Measurements from ENCODE around the gene SLC12A8. TPM values are rescaled to one million over a fixed set of nuclear protein-coding genes. Genes with fewer than 3 reads are reported as not detected.

Gene SLC12A8
- total and polyA plus RNA-seq, 4 donors = 4.2 to 5.2 (median 4.9) TPM

- 94% methylated on average over 3 of the region's 6 CpGs for WGBS (ENCODE audit: insufficient coverage)
- Histone ChIP-seq H3K9me3 (ENCODE audit: control insufficient read depth, insufficient read depth, low read length) (no peaks in the 10 kb centered on the region), H3K36me3 (ENCODE audit: control insufficient read depth, insufficient read depth, low read length) (no peaks in the 10 kb centered on the region), H3K27me3 (ENCODE audit: control insufficient read depth, insufficient read depth, low read length) (no peaks in the 10 kb centered on the region), H3K27ac (ENCODE audit: low read depth, low read length) (no peak overlapping the region), H3K4me3 (ENCODE audit: low read depth, low read length) (no peak overlapping the region), H3K4me1 (ENCODE audit: control insufficient read depth, insufficient read depth, low read length) (no peaks in the 10 kb centered on the region)
- DNase-seq (ENCODE audit: low read depth in 4 of 6, low spot score in 6 of 6) = no peak
Measured at GRCh38 chr3:125078951-125079674, 133.4 kb downstream of the SLC12A8 start.

GRCh38 chr3:125077864-125078263 lies 134.7 kb downstream of the SLC12A8 start:
- DNase-seq (ENCODE audit: low read depth in 4 of 6, low spot score in 6 of 6) = no peak
- no peaks in the 10 kb centered on the region for H3K4me1 ChIP-seq (ENCODE audit: control insufficient read depth, insufficient read depth, low read length)
- H3K36me3 ChIP-seq (ENCODE audit: control insufficient read depth, insufficient read depth, low read length) = no peaks in the 10 kb centered on the region
- 88% methylated on average over 1 of the region's 3 CpGs for WGBS (ENCODE audit: insufficient coverage)
- H3K27me3 ChIP-seq (ENCODE audit: control insufficient read depth, insufficient read depth, low read length) = no peaks in the 10 kb centered on the region
- H3K4me3 ChIP-seq (ENCODE audit: low read depth, low read length) = no peak overlapping the region
- no peak overlapping the region for H3K27ac ChIP-seq (ENCODE audit: low read depth, low read length)
- H3K9me3 ChIP-seq (ENCODE audit: control insufficient read depth, insufficient read depth, low read length) = no peaks in the 10 kb centered on the region

- no peaks in the 10 kb centered on the region for H3K4me1 ChIP-seq (ENCODE audit: control insufficient read depth, insufficient read depth, low read length)
- H3K9me3 ChIP-seq (ENCODE audit: control insufficient read depth, insufficient read depth, low read length) = no peaks in the 10 kb centered on the region
- H3K36me3 ChIP-seq (ENCODE audit: control insufficient read depth, insufficient read depth, low read length) = no peaks in the 10 kb centered on the region
- no peak overlapping the region for H3K4me3 ChIP-seq (ENCODE audit: low read depth, low read length)
- no CpG with 5 or more reads among the region's 1 CpG for WGBS (ENCODE audit: insufficient coverage)
- no peak overlapping the region for H3K27ac ChIP-seq (ENCODE audit: low read depth, low read length)
- H3K27me3 ChIP-seq (ENCODE audit: control insufficient read depth, insufficient read depth, low read length) = no peaks in the 10 kb centered on the region
- DNase-seq (ENCODE audit: low read depth in 4 of 6, low spot score in 6 of 6) = no peak
Measured at GRCh38 chr3:125076464-125076863, 136.1 kb downstream of the SLC12A8 start.

GRCh38 chr3:125075738-125076137 lies 136.8 kb downstream of the SLC12A8 start:
- H3K4me1 ChIP-seq (ENCODE audit: control insufficient read depth, insufficient read depth, low read length) = no peaks in the 10 kb centered on the region
- 86% methylated on average over 1 of the region's 3 CpGs for WGBS (ENCODE audit: insufficient coverage)
- H3K36me3 ChIP-seq (ENCODE audit: control insufficient read depth, insufficient read depth, low read length) = no peaks in the 10 kb centered on the region
- no peaks in the 10 kb centered on the region for H3K27me3 ChIP-seq (ENCODE audit: control insufficient read depth, insufficient read depth, low read length)
- H3K27ac ChIP-seq (ENCODE audit: low read depth, low read length) = no peak overlapping the region
- no peak overlapping the region for H3K4me3 ChIP-seq (ENCODE audit: low read depth, low read length)
- DNase-seq (ENCODE audit: low read depth in 4 of 6, low spot score in 6 of 6) = no peak
- H3K9me3 ChIP-seq (ENCODE audit: control insufficient read depth, insufficient read depth, low read length) = no peaks in the 10 kb centered on the region

GRCh38 chr3:125073390-125073905 lies 139.1 kb downstream of the SLC12A8 start:
- no peaks in the 10 kb centered on the region for H3K36me3 ChIP-seq (ENCODE audit: control insufficient read depth, insufficient read depth, low read length)
- H3K4me1 ChIP-seq (ENCODE audit: control insufficient read depth, insufficient read depth, low read length) = no peaks in the 10 kb centered on the region
- H3K9me3 ChIP-seq (ENCODE audit: control insufficient read depth, insufficient read depth, low read length) = no peaks in the 10 kb centered on the region
- H3K4me3 ChIP-seq (ENCODE audit: low read depth, low read length) = no peak overlapping the region
- whole genome bisulfite sequencing (ENCODE audit: insufficient coverage) = 58% methylated on average over 3 of the region's 7 CpGs
- no peak overlapping the region for H3K27ac ChIP-seq (ENCODE audit: low read depth, low read length)
- DNase-seq (ENCODE audit: low read depth in 4 of 6, low spot score in 6 of 6) = peak in 1 of 6 donors; percentile 88
- H3K27me3 ChIP-seq (ENCODE audit: control insufficient read depth, insufficient read depth, low read length) = no peaks in the 10 kb centered on the region

- no peaks in the 10 kb centered on the region for H3K36me3 ChIP-seq (ENCODE audit: control insufficient read depth, insufficient read depth, low read length)
- 81% methylated on average over 3 of the region's 4 CpGs for WGBS (ENCODE audit: insufficient coverage)
- no peak overlapping the region for H3K27ac ChIP-seq (ENCODE audit: low read depth, low read length)
- no peaks in the 10 kb centered on the region for H3K27me3 ChIP-seq (ENCODE audit: control insufficient read depth, insufficient read depth, low read length)
- H3K4me3 ChIP-seq (ENCODE audit: low read depth, low read length) = no peak overlapping the region
- H3K9me3 ChIP-seq (ENCODE audit: control insufficient read depth, insufficient read depth, low read length) = no peaks in the 10 kb centered on the region
- no peaks in the 10 kb centered on the region for H3K4me1 ChIP-seq (ENCODE audit: control insufficient read depth, insufficient read depth, low read length)
- peak in 2 of 6 donors; percentile 16 to 87 for DNase-seq (ENCODE audit: low read depth in 4 of 6, low spot score in 6 of 6)
Measured at GRCh38 chr3:125072749-125073389, 139.7 kb downstream of the SLC12A8 start.

GRCh38 chr3:125072301-125072700 lies 140.2 kb downstream of the SLC12A8 start:
- no peak overlapping the region for H3K4me3 ChIP-seq (ENCODE audit: low read depth, low read length)
- no peaks in the 10 kb centered on the region for H3K27me3 ChIP-seq (ENCODE audit: control insufficient read depth, insufficient read depth, low read length)
- H3K4me1 ChIP-seq (ENCODE audit: control insufficient read depth, insufficient read depth, low read length) = no peaks in the 10 kb centered on the region
- H3K36me3 ChIP-seq (ENCODE audit: control insufficient read depth, insufficient read depth, low read length) = no peaks in the 10 kb centered on the region
- no peak for DNase-seq (ENCODE audit: low read depth in 4 of 6, low spot score in 6 of 6)
- no peaks in the 10 kb centered on the region for H3K9me3 ChIP-seq (ENCODE audit: control insufficient read depth, insufficient read depth, low read length)
- H3K27ac ChIP-seq (ENCODE audit: low read depth, low read length) = no peak overlapping the region

GRCh38 chr3:125069968-125070745 lies 142.4 kb downstream of the SLC12A8 start:
- H3K36me3 ChIP-seq (ENCODE audit: control insufficient read depth, insufficient read depth, low read length) = no peaks in the 10 kb centered on the region
- H3K4me3 ChIP-seq (ENCODE audit: low read depth, low read length) = no peak overlapping the region
- H3K9me3 ChIP-seq (ENCODE audit: control insufficient read depth, insufficient read depth, low read length) = no peaks in the 10 kb centered on the region
- no peak for DNase-seq (ENCODE audit: low read depth in 4 of 6, low spot score in 6 of 6)
- no peaks in the 10 kb centered on the region for H3K4me1 ChIP-seq (ENCODE audit: control insufficient read depth, insufficient read depth, low read length)
- H3K27me3 ChIP-seq (ENCODE audit: control insufficient read depth, insufficient read depth, low read length) = no peaks in the 10 kb centered on the region
- WGBS (ENCODE audit: insufficient coverage) = 97% methylated on average over 5 of the region's 7 CpGs
- no peak overlapping the region for H3K27ac ChIP-seq (ENCODE audit: low read depth, low read length)

GRCh38 chr3:125069452-125069851 lies 143.1 kb downstream of the SLC12A8 start:
- no peak for DNase-seq (ENCODE audit: low read depth in 4 of 6, low spot score in 6 of 6)
- Histone ChIP-seq H3K27ac (ENCODE audit: low read depth, low read length) (no peak overlapping the region), H3K36me3 (ENCODE audit: control insufficient read depth, insufficient read depth, low read length) (no peaks in the 10 kb centered on the region), H3K9me3 (ENCODE audit: control insufficient read depth, insufficient read depth, low read length) (no peaks in the 10 kb centered on the region), H3K27me3 (ENCODE audit: control insufficient read depth, insufficient read depth, low read length) (no peaks in the 10 kb centered on the region), H3K4me3 (ENCODE audit: low read depth, low read length) (no peak overlapping the region), H3K4me1 (ENCODE audit: control insufficient read depth, insufficient read depth, low read length) (no peaks in the 10 kb centered on the region)
- no CpG with 5 or more reads among the region's 1 CpG for WGBS (ENCODE audit: insufficient coverage)

Measured in spinal cord (tissue), 10 donors.